ENCODE data around the gene SERPINA1. TPM values are rescaled to one million over a fixed set of nuclear protein-coding genes. Genes with fewer than 3 reads are reported as not detected.

Gene SERPINA1
- total and polyA plus RNA-seq, 4 donors = 10,220 to 47,972 (median 25,583) TPM

DNA sequence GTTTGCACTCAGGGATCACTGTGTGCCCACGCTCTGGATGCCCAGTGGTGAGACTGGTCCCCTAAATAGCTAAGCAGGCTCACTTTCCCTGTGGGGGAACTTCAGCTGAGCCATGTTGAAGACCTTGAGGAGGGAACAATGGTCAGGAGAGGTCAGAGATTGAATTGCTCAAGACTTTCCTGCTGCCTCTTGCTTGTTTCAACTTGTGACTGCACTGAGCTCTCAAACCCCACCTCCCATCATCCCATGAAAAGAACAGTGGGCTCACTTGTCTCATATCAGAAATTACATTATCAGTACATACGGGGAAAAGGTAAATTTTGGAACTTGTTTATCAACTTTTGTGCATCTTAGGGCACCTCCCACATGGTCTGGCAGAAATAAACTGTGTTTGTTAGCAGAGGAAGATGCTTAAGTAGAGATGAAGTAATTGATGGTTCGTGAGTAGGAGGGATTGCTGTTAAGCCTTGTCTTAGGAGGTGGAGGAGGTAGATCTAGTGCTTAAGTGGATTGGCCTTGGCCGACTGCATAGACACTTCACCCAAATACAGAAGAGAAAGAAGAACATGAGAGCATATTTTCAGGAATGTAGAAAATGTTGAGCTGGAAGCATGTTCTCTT is 15.0 kb upstream of the SERPINA1 start:
- DNase-seq (ENCODE audit: low spot score) = no peak
- Histone ChIP-seq H3K4me1 (ENCODE audit: control insufficient read depth in 4 of 4, insufficient read depth in 4 of 4, low read length in 3 of 4) (peaks cover 0 to 9% (median 1%) of the 10 kb centered on the region in 4 donors), H3K27ac (ENCODE audit: low read depth in 1 of 2, low read length in 2 of 2) (no peak overlapping the region), H3K9me3 (ENCODE audit: control insufficient read depth in 4 of 4, low read length in 3 of 4) (no peaks in the 10 kb centered on the region), H3K27me3 (ENCODE audit: control insufficient read depth in 4 of 4, insufficient read depth in 4 of 4, low read length in 3 of 4) (no peaks in the 10 kb centered on the region), H3K9ac (ENCODE audit: low read depth in 1 of 2, low read length in 2 of 2) (no peak overlapping the region), H3K36me3 (ENCODE audit: control insufficient read depth in 4 of 4, insufficient read depth in 3 of 4, low read depth in 1 of 4, low read length in 3 of 4) (no peaks in the 10 kb centered on the region), H3K4me3 (ENCODE audit: low read depth in 1 of 3, low read length in 3 of 3) (no peak overlapping the region)
- WGBS = 84% methylated on average over 4 of the region's 4 CpGs
- TF ChIP-seq NR2F2 (IDR thresholded peaks at IDR 0.05) = no peak
- TF ChIP-seq RAD21 (IDR thresholded peaks at IDR 0.05) = no peak
- TF ChIP-seq TAF1 (conservative IDR thresholded peaks at IDR 0.05) = no peak
- TF ChIP-seq HNF4A (conservative IDR thresholded peaks at IDR 0.05) = no peak
- TF ChIP-seq REST (IDR thresholded peaks at IDR 0.05) = no peak
- TF ChIP-seq, protein P1, sequence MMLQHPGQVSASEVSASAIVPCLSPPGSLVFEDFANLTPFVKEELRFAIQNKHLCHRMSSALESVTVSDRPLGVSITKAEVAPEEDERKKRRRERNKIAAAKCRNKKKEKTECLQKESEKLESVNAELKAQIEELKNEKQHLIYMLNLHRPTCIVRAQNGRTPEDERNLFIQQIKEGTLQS (IDR thresholded peaks at IDR 0.05) = no peak
- TF ChIP-seq, protein P2, sequence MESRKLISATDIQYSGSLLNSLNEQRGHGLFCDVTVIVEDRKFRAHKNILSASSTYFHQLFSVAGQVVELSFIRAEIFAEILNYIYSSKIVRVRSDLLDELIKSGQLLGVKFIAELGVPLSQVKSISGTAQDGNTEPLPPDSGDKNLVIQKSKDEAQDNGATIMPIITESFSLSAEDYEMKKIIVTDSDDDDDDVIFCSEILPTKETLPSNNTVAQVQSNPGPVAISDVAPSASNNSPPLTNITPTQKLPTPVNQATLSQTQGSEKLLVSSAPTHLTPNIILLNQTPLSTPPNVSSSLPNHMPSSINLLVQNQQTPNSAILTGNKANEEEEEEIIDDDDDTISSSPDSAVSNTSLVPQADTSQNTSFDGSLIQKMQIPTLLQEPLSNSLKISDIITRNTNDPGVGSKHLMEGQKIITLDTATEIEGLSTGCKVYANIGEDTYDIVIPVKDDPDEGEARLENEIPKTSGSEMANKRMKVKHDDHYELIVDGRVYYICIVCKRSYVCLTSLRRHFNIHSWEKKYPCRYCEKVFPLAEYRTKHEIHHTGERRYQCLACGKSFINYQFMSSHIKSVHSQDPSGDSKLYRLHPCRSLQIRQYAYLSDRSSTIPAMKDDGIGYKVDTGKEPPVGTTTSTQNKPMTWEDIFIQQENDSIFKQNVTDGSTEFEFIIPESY (IDR thresholded peaks at IDR 0.05) = no peak
- TF ChIP-seq EGR1 (IDR thresholded peaks at IDR 0.05; ENCODE audit: low read depth in 2 of 2) = no peak
- TF ChIP-seq RXRA (IDR thresholded peaks at IDR 0.05) = no peak
- TF ChIP-seq JUND (IDR thresholded peaks at IDR 0.05) = no peak
- TF ChIP-seq SP1 (IDR thresholded peaks at IDR 0.05) = no peak
- no peak for TF ChIP-seq FOXA2 (IDR thresholded peaks at IDR 0.05)
- no peak for TF ChIP-seq GABPA (IDR thresholded peaks at IDR 0.05 in 1 of 2, conservative IDR thresholded peaks at IDR 0.05 in 1 of 2)
- TF ChIP-seq HNF4G (IDR thresholded peaks at IDR 0.05) = no peak
- TF ChIP-seq, protein P3, sequence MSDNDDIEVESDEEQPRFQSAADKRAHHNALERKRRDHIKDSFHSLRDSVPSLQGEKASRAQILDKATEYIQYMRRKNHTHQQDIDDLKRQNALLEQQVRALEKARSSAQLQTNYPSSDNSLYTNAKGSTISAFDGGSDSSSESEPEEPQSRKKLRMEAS (IDR thresholded peaks at IDR 0.05) = no peak
- TF ChIP-seq, protein P4, sequence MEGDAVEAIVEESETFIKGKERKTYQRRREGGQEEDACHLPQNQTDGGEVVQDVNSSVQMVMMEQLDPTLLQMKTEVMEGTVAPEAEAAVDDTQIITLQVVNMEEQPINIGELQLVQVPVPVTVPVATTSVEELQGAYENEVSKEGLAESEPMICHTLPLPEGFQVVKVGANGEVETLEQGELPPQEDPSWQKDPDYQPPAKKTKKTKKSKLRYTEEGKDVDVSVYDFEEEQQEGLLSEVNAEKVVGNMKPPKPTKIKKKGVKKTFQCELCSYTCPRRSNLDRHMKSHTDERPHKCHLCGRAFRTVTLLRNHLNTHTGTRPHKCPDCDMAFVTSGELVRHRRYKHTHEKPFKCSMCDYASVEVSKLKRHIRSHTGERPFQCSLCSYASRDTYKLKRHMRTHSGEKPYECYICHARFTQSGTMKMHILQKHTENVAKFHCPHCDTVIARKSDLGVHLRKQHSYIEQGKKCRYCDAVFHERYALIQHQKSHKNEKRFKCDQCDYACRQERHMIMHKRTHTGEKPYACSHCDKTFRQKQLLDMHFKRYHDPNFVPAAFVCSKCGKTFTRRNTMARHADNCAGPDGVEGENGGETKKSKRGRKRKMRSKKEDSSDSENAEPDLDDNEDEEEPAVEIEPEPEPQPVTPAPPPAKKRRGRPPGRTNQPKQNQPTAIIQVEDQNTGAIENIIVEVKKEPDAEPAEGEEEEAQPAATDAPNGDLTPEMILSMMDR (IDR thresholded peaks at IDR 0.05; ENCODE audit: low read depth, low read length, missing input control) = no peak
- TF ChIP-seq YY1 (IDR thresholded peaks at IDR 0.05) = no peak
